SJSA1 (cell line): ENCODE results near the gene NTNG1. TPM values are rescaled to one million over a fixed set of nuclear protein-coding genes. Genes with fewer than 3 reads are reported as not detected.

ENCODE experiments used
- DNase-seq, 2 experiments: peaks; one replicate each; pipeline ENCODE4 v3.0.0-alpha.2; 2015 to 2020; ENCODE audit warnings: low spot score in 2 of 2, low read depth in 1 of 2
- H3K27ac ChIP-seq: fragments of 250-450 bp; sonication (Bioruptor Pico); 2 replicates; pipeline ENCODE4 v1.5.1; 2020; ENCODE audit warnings: mild to moderate bottlenecking, moderate library complexity
- H3K27me3 ChIP-seq: fragments of 250-450 bp; sonication (Bioruptor Pico); replicated peaks from 2 replicates; pipeline ENCODE4 v1.5.1; 2020; ENCODE audit warnings: mild to moderate bottlenecking, moderate library complexity
- H3K36me3 ChIP-seq: fragments of 250-450 bp; sonication (Bioruptor Pico); 2 replicates; pipeline ENCODE4 v1.5.1; 2020; ENCODE audit warnings: mild to moderate bottlenecking
- H3K4me1 ChIP-seq: fragments of 250-450 bp; sonication (Bioruptor Pico); replicated peaks from 2 replicates; pipeline ENCODE4 v1.6.1; 2021; ENCODE audit warnings: mild to moderate bottlenecking
- H3K4me3 ChIP-seq: fragments of 250-450 bp; sonication (Bioruptor Pico); 2 replicates; pipeline ENCODE4 v1.5.1; 2020; ENCODE audit warnings: mild to moderate bottlenecking
- H3K9me3 ChIP-seq: fragments of 250-450 bp; sonication (Bioruptor Pico); replicated peaks from 2 replicates; pipeline ENCODE4 v1.5.1; 2020; ENCODE audit warnings: mild to moderate bottlenecking
- total RNA-seq: library from RNA; depleted of rRNA; stranded (reverse); fragments of >200 nt; shearing (Covaris generic); gene quantifications from 2 replicates; pipeline ENCODE4 v1.2.3, GENCODE V29; 2014

NTNG1 gene
- total RNA-seq, 1 experiment from 2014 or later = not detected

DNA sequence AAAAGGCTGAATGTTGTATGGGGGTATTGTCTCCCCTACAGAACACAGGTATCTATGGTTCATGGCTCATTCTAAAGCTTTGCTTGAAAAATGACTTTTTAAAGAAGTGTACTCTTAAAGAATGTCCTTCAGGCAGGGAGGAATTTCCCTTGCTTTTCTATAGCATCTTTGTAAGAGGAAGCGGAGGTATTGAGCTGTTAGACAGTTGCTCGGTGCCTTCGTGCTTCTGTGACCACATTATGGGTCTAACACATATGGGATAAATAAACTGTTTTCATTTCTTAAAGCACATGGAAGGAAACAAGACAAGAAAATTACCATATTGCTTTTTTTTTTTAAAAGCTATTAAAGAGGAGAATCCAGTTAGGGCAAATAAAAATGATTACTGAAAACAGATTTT is 182.9 kb downstream of the NTNG1 start:
- no peaks in the 10 kb centered on the region for H3K9me3 ChIP-seq
- 0 out of 2 replicates have a peak, but pooled peaks cover 4% of the 10 kb centered on the region for H3K27me3 ChIP-seq
- H3K4me1 ChIP-seq = no peaks in the 10 kb centered on the region
- no peak for DNase-seq
- no peak overlapping the region for H3K4me3 ChIP-seq
- no peak overlapping the region for H3K27ac ChIP-seq
- no peaks in the 10 kb centered on the region for H3K36me3 ChIP-seq

- no peaks in the 10 kb centered on the region for H3K36me3 ChIP-seq
- no peak for DNase-seq
- no peaks in the 10 kb centered on the region for H3K4me1 ChIP-seq
These were observed 186.1 kb downstream of the NTNG1 start for GRCh38 chr1:107326824-107327445.

DNA sequence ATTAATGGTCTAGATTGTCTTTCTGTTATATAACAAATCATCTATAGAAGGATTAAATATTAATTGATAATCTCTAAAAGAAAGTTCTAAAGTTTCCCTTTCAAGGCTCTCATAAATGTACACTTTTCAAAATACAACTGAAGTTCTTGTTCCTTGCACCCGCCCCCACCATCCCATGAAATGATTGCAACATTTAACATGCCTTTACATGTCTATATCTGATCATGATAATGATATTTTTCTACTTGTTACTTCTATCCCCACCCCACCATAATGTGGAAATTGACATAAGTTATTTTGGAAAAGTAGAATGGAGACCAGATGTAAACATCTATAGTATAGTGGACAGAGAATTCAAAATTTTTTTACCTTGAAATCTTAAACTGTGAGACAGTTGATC is 186.6 kb downstream of the NTNG1 start:
- no peak for DNase-seq
- Histone ChIP-seq H3K4me1 (no peaks in the 10 kb centered on the region), H3K4me3 (no peak overlapping the region)

More at GRCh38 chr1:107326824-107327445, 186.1 kb downstream of the NTNG1 start:
- H3K27ac ChIP-seq = no peak overlapping the region
- no peaks in the 10 kb centered on the region for H3K9me3 ChIP-seq
- 0 out of 2 replicates have a peak, but pooled peaks cover 4% of the 10 kb centered on the region for H3K27me3 ChIP-seq
- no peak overlapping the region for H3K4me3 ChIP-seq

DNA sequence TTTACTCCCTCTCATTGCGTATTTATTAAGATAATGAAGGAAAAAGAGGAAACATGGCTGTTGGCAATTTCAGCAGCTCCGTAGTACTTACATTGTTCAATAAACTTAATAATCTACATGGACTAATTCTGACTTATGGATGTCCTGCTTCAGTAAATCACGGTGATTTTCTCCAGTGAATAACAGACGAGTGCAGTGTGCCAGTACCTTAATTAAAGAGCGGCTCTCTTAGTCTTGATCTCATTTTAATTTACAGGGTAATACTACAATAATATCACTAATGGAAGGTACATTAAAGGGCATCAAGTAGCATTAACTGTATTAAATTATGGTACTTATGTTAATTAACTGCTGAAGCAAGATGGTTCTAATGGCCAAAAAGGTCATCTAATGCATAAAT is 187.2 kb downstream of the NTNG1 start:
- H3K36me3 ChIP-seq = no peaks in the 10 kb centered on the region
- H3K4me3 ChIP-seq = no peak overlapping the region
- peaks cover 4% of the 10 kb centered on the region; the same call in 1 of the 2 replicates for H3K27me3 ChIP-seq
- no peak overlapping the region for H3K27ac ChIP-seq
- no peaks in the 10 kb centered on the region for H3K4me1 ChIP-seq
- no peak for DNase-seq
- no peaks in the 10 kb centered on the region for H3K9me3 ChIP-seq

More for the DNA sequence above, 186.6 kb downstream of the NTNG1 start:
- Histone ChIP-seq H3K36me3 (no peaks in the 10 kb centered on the region), H3K27me3 (0 out of 2 replicates have a peak, but pooled peaks cover 4% of the 10 kb centered on the region), H3K9me3 (no peaks in the 10 kb centered on the region), H3K27ac (no peak overlapping the region)

DNA sequence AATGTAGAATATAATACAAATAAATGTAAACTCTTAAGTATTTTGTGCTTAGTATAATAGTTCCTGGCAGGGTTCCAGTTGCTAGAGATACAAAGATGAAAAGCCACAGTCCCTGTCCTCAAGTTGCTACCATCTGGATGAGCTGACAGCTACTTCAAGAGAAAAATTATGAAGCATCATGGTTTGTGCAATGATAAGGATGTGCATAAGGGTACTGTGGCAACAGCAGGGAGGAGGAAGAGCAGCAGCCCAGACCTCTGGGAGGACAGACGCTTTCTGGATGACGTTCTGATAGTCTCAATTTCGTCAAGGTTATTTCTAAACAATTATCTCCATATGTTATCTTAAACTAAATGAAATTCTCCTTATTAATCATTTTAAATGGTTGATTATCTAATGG is 198.9 kb downstream of the NTNG1 start:
- H3K27ac ChIP-seq = no peak overlapping the region
- no peak for DNase-seq
- no peaks in the 10 kb centered on the region for H3K36me3 ChIP-seq
- no peaks in the 10 kb centered on the region for H3K9me3 ChIP-seq
- no peaks in the 10 kb centered on the region for H3K27me3 ChIP-seq
- H3K4me1 ChIP-seq = no peaks in the 10 kb centered on the region
- H3K4me3 ChIP-seq = no peak overlapping the region

DNA sequence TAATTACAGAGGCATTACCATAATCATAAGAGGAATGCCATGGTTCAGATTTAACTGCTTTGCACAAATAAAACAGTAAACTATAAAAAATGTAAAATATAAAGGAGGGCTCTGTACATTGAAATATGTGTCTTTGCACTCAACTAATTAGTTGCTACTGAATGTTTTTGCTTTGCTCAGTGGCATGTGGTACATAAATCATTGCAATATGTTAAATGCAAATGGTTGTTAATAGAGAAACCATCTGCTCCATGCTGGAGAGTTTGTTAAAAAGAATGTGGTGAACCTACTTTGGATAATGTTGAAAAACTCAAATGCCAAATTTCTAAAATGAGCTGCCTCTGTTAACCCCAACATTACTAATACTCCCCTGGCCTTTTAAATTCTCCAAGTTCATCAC is 201.5 kb downstream of the NTNG1 start:
- Histone ChIP-seq H3K36me3 (no peaks in the 10 kb centered on the region), H3K27ac (no peak overlapping the region), H3K27me3 (no peaks in the 10 kb centered on the region), H3K4me1 (no peaks in the 10 kb centered on the region), H3K4me3 (no peak overlapping the region), H3K9me3 (no peaks in the 10 kb centered on the region)
- DNase-seq = no peak

DNA sequence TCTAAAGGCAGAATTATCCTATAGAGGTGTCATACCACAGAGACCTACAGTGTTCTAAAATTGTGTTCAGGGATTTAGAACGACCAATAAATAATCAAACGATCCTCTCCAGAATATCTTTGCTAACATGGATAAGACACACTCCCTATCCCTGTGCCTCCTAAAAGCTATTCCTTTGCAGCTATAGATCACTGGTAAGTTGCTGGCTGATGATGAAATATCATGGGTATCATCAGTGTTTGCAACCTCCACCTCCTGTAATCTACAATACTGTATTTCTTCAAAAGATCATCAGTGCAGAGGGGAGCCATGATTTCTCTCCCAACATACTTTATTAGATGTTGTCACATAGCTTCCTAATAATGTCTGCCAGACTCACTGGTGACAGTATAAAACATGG is 201.9 kb downstream of the NTNG1 start:
- no peaks in the 10 kb centered on the region for H3K27me3 ChIP-seq
- no peak overlapping the region for H3K27ac ChIP-seq
- H3K9me3 ChIP-seq = no peaks in the 10 kb centered on the region
- no peaks in the 10 kb centered on the region for H3K4me1 ChIP-seq
- H3K4me3 ChIP-seq = no peak overlapping the region
- no peaks in the 10 kb centered on the region for H3K36me3 ChIP-seq
- no peak for DNase-seq

GRCh38 chr1:107343601-107344000 is 202.8 kb downstream of the NTNG1 start:
- Histone ChIP-seq H3K27me3 (no peaks in the 10 kb centered on the region), H3K9me3 (no peaks in the 10 kb centered on the region), H3K36me3 (no peaks in the 10 kb centered on the region), H3K27ac (no peak overlapping the region), H3K4me3 (no peak overlapping the region), H3K4me1 (no peaks in the 10 kb centered on the region)
- no peak for DNase-seq

- H3K27ac ChIP-seq = no peak overlapping the region
- H3K36me3 ChIP-seq = no peaks in the 10 kb centered on the region
- no peaks in the 10 kb centered on the region for H3K27me3 ChIP-seq
- H3K4me3 ChIP-seq = no peak overlapping the region
- no peaks in the 10 kb centered on the region for H3K9me3 ChIP-seq
- no peak for DNase-seq
- H3K4me1 ChIP-seq = no peaks in the 10 kb centered on the region
These were observed 203.5 kb downstream of the NTNG1 start for GRCh38 chr1:107344268-107344760.

DNA sequence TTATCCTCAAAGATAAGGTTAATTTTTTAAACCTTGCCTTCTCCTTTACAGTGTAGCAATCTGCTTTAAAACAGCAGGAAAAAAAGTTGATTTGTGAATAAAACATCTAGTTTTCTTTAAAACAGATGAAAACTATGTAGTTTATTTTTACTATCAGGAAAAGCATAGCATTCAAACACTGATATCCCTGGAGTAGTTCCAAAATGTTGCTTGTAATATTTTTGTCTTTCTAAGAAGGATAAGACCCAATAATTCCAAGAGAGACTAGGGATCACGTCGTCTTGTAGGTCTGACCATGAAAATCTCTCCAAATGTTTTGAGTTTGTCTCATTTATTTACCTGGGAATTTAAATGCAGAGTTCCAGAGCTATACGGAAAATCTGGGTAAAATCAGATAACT is 204.0 kb downstream of the NTNG1 start:
- Histone ChIP-seq H3K27me3 (no peaks in the 10 kb centered on the region), H3K4me1 (no peaks in the 10 kb centered on the region), H3K27ac (no peak overlapping the region), H3K4me3 (no peak overlapping the region), H3K9me3 (no peaks in the 10 kb centered on the region), H3K36me3 (no peaks in the 10 kb centered on the region)
- DNase-seq = no peak

- no peaks in the 10 kb centered on the region for H3K4me1 ChIP-seq
- no peak overlapping the region for H3K4me3 ChIP-seq
- no peak overlapping the region for H3K27ac ChIP-seq
- H3K36me3 ChIP-seq = no peaks in the 10 kb centered on the region
- DNase-seq = no peak
- no peaks in the 10 kb centered on the region for H3K27me3 ChIP-seq
- H3K9me3 ChIP-seq = no peaks in the 10 kb centered on the region
These were observed 212.0 kb downstream of the NTNG1 start for GRCh38 chr1:107352850-107353249.

GRCh38 chr1:107357376-107357775 is 216.5 kb downstream of the NTNG1 start:
- H3K4me3 ChIP-seq = no peak overlapping the region
- no peak for DNase-seq
- no peaks in the 10 kb centered on the region for H3K4me1 ChIP-seq
- no peaks in the 10 kb centered on the region for H3K27me3 ChIP-seq
- H3K9me3 ChIP-seq = no peaks in the 10 kb centered on the region
- H3K27ac ChIP-seq = no peak overlapping the region
- no peaks in the 10 kb centered on the region for H3K36me3 ChIP-seq

DNA sequence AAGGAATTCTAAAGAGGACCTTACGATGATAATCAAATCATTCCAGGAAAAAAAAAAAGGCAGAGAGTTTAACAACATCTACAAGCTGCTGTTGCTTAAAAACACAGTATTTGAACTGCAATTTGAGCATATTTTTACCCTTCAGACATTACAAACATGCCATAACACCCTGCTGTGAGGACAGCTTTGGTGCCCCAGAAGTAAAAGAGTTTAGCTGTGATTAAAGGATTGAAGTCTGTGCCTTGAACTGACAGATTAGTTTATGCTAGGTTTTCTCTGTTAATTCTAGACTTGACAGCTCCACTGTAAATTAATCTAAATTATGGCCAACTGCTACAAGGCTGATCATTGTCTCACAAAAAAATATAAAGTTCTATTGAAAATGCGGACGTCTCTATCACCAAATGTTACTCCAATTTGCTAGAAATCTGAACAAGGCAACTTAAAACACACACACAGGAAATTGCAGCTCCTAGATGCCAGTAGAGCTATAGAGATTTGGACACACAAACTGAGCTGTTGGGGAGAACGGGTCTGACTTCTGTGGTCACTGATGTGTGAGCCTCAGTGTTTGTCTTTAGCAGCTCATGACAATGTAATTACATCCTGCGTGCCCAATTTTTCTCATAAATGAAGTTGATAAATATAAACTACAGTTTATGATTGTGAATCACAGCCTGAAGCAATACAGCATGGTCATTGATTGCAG is 217.9 kb downstream of the NTNG1 start:
- no peak for DNase-seq

DNA sequence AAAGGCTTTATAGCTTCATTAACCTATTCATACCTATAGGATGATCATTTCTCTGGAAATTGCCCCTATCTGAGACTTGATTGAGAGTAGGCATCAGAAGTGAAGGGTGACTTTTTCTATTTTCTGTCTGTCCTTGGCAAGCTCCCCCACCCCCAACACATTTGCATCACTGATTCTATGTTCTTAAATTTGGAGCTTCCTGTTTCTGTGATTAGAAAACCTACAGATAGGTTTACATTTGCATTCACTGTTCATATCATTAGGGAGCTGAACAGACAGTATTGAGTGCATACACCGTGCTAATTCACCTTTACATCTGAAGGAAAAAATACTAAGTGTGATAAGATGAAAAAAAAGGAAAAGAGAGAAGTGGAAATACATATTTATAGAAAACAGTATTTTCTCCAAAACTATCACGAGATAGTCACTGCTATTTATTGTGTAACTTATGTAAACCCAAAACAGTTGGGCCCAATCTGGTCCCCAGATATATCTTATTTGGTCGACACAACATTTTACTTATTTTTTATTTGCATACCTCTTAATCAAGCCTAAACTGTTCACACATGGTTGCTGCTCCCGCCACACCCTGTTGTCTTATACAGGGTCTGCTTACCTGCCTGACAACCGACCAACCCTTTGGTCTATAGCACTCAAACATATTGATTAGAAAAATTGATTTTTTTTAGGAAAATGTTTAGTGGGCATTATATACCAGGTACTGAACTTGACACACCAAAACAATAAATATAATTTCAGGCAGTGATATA is 218.8 kb downstream of the NTNG1 start:
- Histone ChIP-seq H3K9me3 (no peaks in the 10 kb centered on the region), H3K27me3 (no peaks in the 10 kb centered on the region)
- DNase-seq = no peak

More for the DNA sequence above, 217.9 kb downstream of the NTNG1 start:
- Histone ChIP-seq H3K4me1 (no peaks in the 10 kb centered on the region), H3K36me3 (no peaks in the 10 kb centered on the region), H3K9me3 (no peaks in the 10 kb centered on the region), H3K27ac (no peak overlapping the region), H3K4me3 (no peak overlapping the region), H3K27me3 (no peaks in the 10 kb centered on the region)

More for the DNA sequence above, 218.8 kb downstream of the NTNG1 start:
- no peak overlapping the region for H3K27ac ChIP-seq
- no peaks in the 10 kb centered on the region for H3K4me1 ChIP-seq
- H3K36me3 ChIP-seq = no peaks in the 10 kb centered on the region
- no peak overlapping the region for H3K4me3 ChIP-seq
